DOHH2 (cell line): ENCODE results near the gene TMEM263.
A peak's percentile ranks its signal among the peaks of the same experiment; 100 is the strongest.

ENCODE experiments used
- H3F3A ChIP-seq: fragments of 200-600 bp; sonication (generic), shearing (Covaris generic); 2 replicates; pipeline ENCODE4 v1.6.0; 2016; ENCODE audit warnings: antibody characterized with exemption, mild to moderate bottlenecking; ENCODE audit not compliant: control insufficient read depth, insufficient read depth
- H3K27ac ChIP-seq: fragments of 200-600 bp; sonication (generic); 2 replicates; pipeline ENCODE4 v1.5.1; 2014; ENCODE audit warnings: low read depth, mild to moderate bottlenecking, low read length, moderate library complexity
- H3K27me3 ChIP-seq: fragments of 200-600 bp; sonication (generic); 2 replicates; pipeline ENCODE4 v1.6.1; 2014; ENCODE audit warnings: mild to moderate bottlenecking, low read length, mixed read lengths; ENCODE audit not compliant: control insufficient read depth
- H3K36me3 ChIP-seq: fragments of 200-600 bp; sonication (generic); 2 replicates; pipeline ENCODE4 v1.6.1; 2014; ENCODE audit warnings: mild to moderate bottlenecking, low read length, moderate library complexity, mixed read lengths; ENCODE audit not compliant: control insufficient read depth
- H3K4me1 ChIP-seq: fragments of 200-600 bp; sonication (generic); 2 replicates; pipeline ENCODE4 v1.6.1; 2014; ENCODE audit warnings: mild to moderate bottlenecking, low read length, mixed read lengths; ENCODE audit not compliant: control insufficient read depth
- H3K4me2 ChIP-seq: fragments of 200-600 bp; sonication (generic); 2 replicates; pipeline ENCODE4 v1.6.0; 2014; ENCODE audit warnings: mild to moderate bottlenecking, low read length, moderate library complexity
- H3K4me3 ChIP-seq: fragments of 200-600 bp; sonication (generic); 2 replicates; pipeline ENCODE4 v1.5.1; 2014; ENCODE audit warnings: mild to moderate bottlenecking, low read length, mixed read lengths
- H3K79me2 ChIP-seq: fragments of 200-600 bp; sonication (generic); 2 replicates; pipeline ENCODE4 v1.6.1; 2014; ENCODE audit warnings: mild to moderate bottlenecking, low read length, mixed read lengths; ENCODE audit not compliant: control insufficient read depth
- H3K9me2 ChIP-seq: fragments of 200-600 bp; sonication (generic); replicated peaks from 2 replicates; pipeline ENCODE4 v1.6.1; 2014; ENCODE audit warnings: mild to moderate bottlenecking, low read length, mixed read lengths; ENCODE audit not compliant: control insufficient read depth
- H3K9me3 ChIP-seq: fragments of 200-600 bp; sonication (generic); 2 replicates; pipeline ENCODE4 v1.6.1; 2014; ENCODE audit warnings: antibody characterized with exemption, low read length, mixed read lengths; ENCODE audit not compliant: control insufficient read depth, insufficient read depth
- H4K20me1 ChIP-seq: fragments of 200-600 bp; sonication (generic); 2 replicates; pipeline ENCODE4 v1.6.0; 2014; ENCODE audit warnings: low read depth, mild to moderate bottlenecking, antibody characterized with exemption, low read length, moderate library complexity; ENCODE audit not compliant: control insufficient read depth, insufficient read depth
- CTCF ChIP-seq: fragments of 200-600 bp; sonication (generic); IDR thresholded peaks from one replicate; pipeline ENCODE4 v1.5.1; 2014; ENCODE audit warnings: antibody characterized with exemption, mild to moderate bottlenecking, low read depth, low read length; ENCODE audit not compliant: poor library complexity, severe bottlenecking
- EZH2phosphoT487 ChIP-seq: fragments of 200-600 bp; sonication (generic); IDR thresholded peaks from 2 replicates; pipeline ENCODE4 v1.6.1; 2017; ENCODE audit warnings: borderline replicate concordance, mild to moderate bottlenecking, antibody characterized with exemption, low read length, moderate library complexity, mixed read lengths

Gene TMEM263

GRCh38 chr12:106907846-106908245 is 47.9 kb upstream of the TMEM263 start:
- H3K27ac ChIP-seq = no peak overlapping the region
- no peak for TF ChIP-seq CTCF
- no peak for TF ChIP-seq EZH2phosphoT487
- H3K4me3 ChIP-seq = no peak overlapping the region
- H3K36me3 ChIP-seq = no peaks in the 10 kb centered on the region
- peaks cover 12% of the 10 kb centered on the region for H3K4me1 ChIP-seq
- H4K20me1 ChIP-seq = peaks cover 3% of the 10 kb centered on the region; the same call in 1 of the 2 replicates
- H3K27me3 ChIP-seq = peaks cover 70% of the 10 kb centered on the region
- no peak overlapping the region for H3K4me2 ChIP-seq
- no peaks in the 10 kb centered on the region for H3F3A ChIP-seq
- no peaks in the 10 kb centered on the region for H3K9me3 ChIP-seq
- no peaks in the 10 kb centered on the region for H3K9me2 ChIP-seq
- H3K79me2 ChIP-seq = no peaks in the 10 kb centered on the region

GRCh38 chr12:106908561-106908960 is 47.1 kb upstream of the TMEM263 start:
- Histone ChIP-seq H3K27ac (no peak overlapping the region), H3K9me2 (no peaks in the 10 kb centered on the region), H3F3A (no peaks in the 10 kb centered on the region), H4K20me1 (peaks cover 4% of the 10 kb centered on the region), H3K4me2 (no peak overlapping the region), H3K4me3 (no peak overlapping the region), H3K4me1 (peaks cover 12% of the 10 kb centered on the region), H3K79me2 (no peaks in the 10 kb centered on the region), H3K36me3 (no peaks in the 10 kb centered on the region), H3K9me3 (no peaks in the 10 kb centered on the region), H3K27me3 (peaks cover 70% of the 10 kb centered on the region)
- TF ChIP-seq CTCF = no peak
- TF ChIP-seq EZH2phosphoT487 = no peak

GRCh38 chr12:106910202-106910601 is 45.5 kb upstream of the TMEM263 start:
- H3K4me2 ChIP-seq = peak overlapping the region; percentile 53
- H3K27me3 ChIP-seq = peaks cover 64% of the 10 kb centered on the region
- peaks cover 6% of the 10 kb centered on the region for H4K20me1 ChIP-seq

More at GRCh38 chr12:106910202-106910601, 45.5 kb upstream of the TMEM263 start:
- Histone ChIP-seq H3K9me3 (no peaks in the 10 kb centered on the region), H3K4me1 (peaks cover 19% of the 10 kb centered on the region), H3K79me2 (no peaks in the 10 kb centered on the region), H3K27ac (no peak overlapping the region), H3K4me3 (0 out of 2 replicates have a peak overlapping the region, but pooled peaks have one; percentile 14), H3F3A (no peaks in the 10 kb centered on the region), H3K9me2 (no peaks in the 10 kb centered on the region), H3K36me3 (no peaks in the 10 kb centered on the region)
- no peak for TF ChIP-seq CTCF
- TF ChIP-seq EZH2phosphoT487 = no peak
